IMR-90 (cell line): ENCODE data around the gene DCLK1. TPM values are rescaled to one million over a fixed set of nuclear protein-coding genes. Genes with fewer than 3 reads are reported as not detected.

ENCODE experiments used
- ATAC-seq: fragments of 200-7000 bp; cut with Tn5 transposase; 2 replicates; pipeline ENCODE4 v1.9.1; 2020; ENCODE audit warnings: low read depth, mild to moderate bottlenecking, moderate library complexity
- BruUV-seq: library from RNA; stranded (reverse); fragments of 400-500 nt; replicated peaks from 2 replicates; lab custom pipeline; 2021; lab: Mats Ljungman, UMichigan
- CTCF ChIA-PET: fragments of 300-600 bp; formaldehyde crosslinking; extraction: SDS; loops from one replicate; lab custom pipeline; 2021; ENCODE audit warnings: antibody characterized with exemption; lab: Yijun Ruan, JAX
- POLR2A ChIA-PET: fragments of 300-600 bp; sonication (Branson Sonifier 250); formaldehyde crosslinking; loops from one replicate; lab custom pipeline; 2022; ENCODE audit warnings: antibody characterized with exemption; ENCODE audit not compliant: unreplicated experiment; lab: Charles Lee
- DNase-seq: peaks from one replicate; pipeline ENCODE4 v3.0.0; 2013
- H2AFZ ChIP-seq: replicated peaks from 2 replicates; pipeline ENCODE3; 2013; ENCODE audit warnings: low read length, mild to moderate bottlenecking; ENCODE audit not compliant: poor library complexity
- H2AK5ac ChIP-seq: 2 replicates; pipeline ENCODE4 v1.6.1; 2013; ENCODE audit warnings: low read depth, low read length, inconsistent platforms
- H2AK9ac ChIP-seq: replicated peaks from 2 replicates; pipeline ENCODE3; 2013; ENCODE audit warnings: mild to moderate bottlenecking, low read depth, low read length, moderate library complexity; ENCODE audit not compliant: poor library complexity
- H2BK120ac ChIP-seq: 2 replicates; pipeline ENCODE4 v1.6.1; 2013; ENCODE audit warnings: low read depth, low read length, inconsistent platforms
- H2BK15ac ChIP-seq: 3 replicates; pipeline ENCODE4 v1.6.1; 2013; ENCODE audit warnings: low read depth, low read length, inconsistent platforms
- H2BK20ac ChIP-seq: 2 replicates; pipeline ENCODE4 v1.6.1; 2013; ENCODE audit warnings: low read depth, mild to moderate bottlenecking, inconsistent platforms, low read length, moderate library complexity
- H2BK5ac ChIP-seq: 2 replicates; pipeline ENCODE4 v1.6.1; 2013; ENCODE audit warnings: mild to moderate bottlenecking, low read depth, low read length, inconsistent platforms; ENCODE audit not compliant: poor library complexity, severe bottlenecking
- H3K14ac ChIP-seq: replicated peaks from 2 replicates; pipeline ENCODE4 v1.6.1; 2013; ENCODE audit warnings: low read depth, low read length, inconsistent platforms
- H3K18ac ChIP-seq: 2 replicates; pipeline ENCODE4 v1.6.1; 2013; ENCODE audit warnings: low read depth, low read length, control low read depth
- H3K23ac ChIP-seq: 2 replicates; pipeline ENCODE4 v1.6.1; 2013; ENCODE audit warnings: low read depth, low read length, inconsistent platforms
- H3K27ac ChIP-seq: 2 replicates; pipeline ENCODE4 v1.5.1; 2013; ENCODE audit warnings: mild to moderate bottlenecking, control low read depth, low read length; ENCODE audit not compliant: insufficient read depth
- H3K27me3 ChIP-seq: 2 replicates; pipeline ENCODE4 v1.6.1; 2013; ENCODE audit warnings: low read length; ENCODE audit not compliant: control insufficient read depth, insufficient read depth
- H3K36me3 ChIP-seq: 2 replicates; pipeline ENCODE4 v1.6.1; 2013; ENCODE audit warnings: low read length, mixed read lengths; ENCODE audit not compliant: control insufficient read depth, insufficient read depth
- H3K4ac ChIP-seq: 2 replicates; pipeline ENCODE4 v1.6.1; 2013; ENCODE audit warnings: low read depth, low read length, inconsistent platforms
- H3K4me1 ChIP-seq: 2 replicates; pipeline ENCODE4 v1.6.1; 2013; ENCODE audit warnings: low read length, mixed read lengths; ENCODE audit not compliant: control insufficient read depth, insufficient read depth
- H3K4me2 ChIP-seq: 2 replicates; pipeline ENCODE4 v1.6.1; 2013; ENCODE audit warnings: low read depth, mild to moderate bottlenecking, control low read depth, low read length, moderate library complexity
- H3K4me3 ChIP-seq: 2 replicates; pipeline ENCODE4 v1.5.1; 2013; ENCODE audit warnings: low read depth, mild to moderate bottlenecking, control low read depth, low read length, moderate library complexity; ENCODE audit not compliant: insufficient read depth
- H3K56ac ChIP-seq: 2 replicates; pipeline ENCODE4 v1.6.1; 2013; ENCODE audit warnings: low read length, inconsistent platforms; ENCODE audit not compliant: insufficient read depth; ENCODE audit errors: extremely low read depth
- H3K79me1 ChIP-seq, 2 experiments: 2 replicates each; pipeline ENCODE4 v1.6.1; 2013; ENCODE audit warnings: low read length in 2 of 2, inconsistent platforms in 1 of 2, low read depth in 1 of 2
- H3K9ac ChIP-seq: 2 replicates; pipeline ENCODE4 v1.6.1; 2013; ENCODE audit warnings: low read depth, low read length, control low read depth
- H3K9me1 ChIP-seq: 2 replicates; pipeline ENCODE4 v1.6.1; 2013; ENCODE audit warnings: low read length, inconsistent platforms; ENCODE audit not compliant: insufficient read depth
- H3K9me3 ChIP-seq: 2 replicates; pipeline ENCODE4 v1.6.1; 2013; ENCODE audit warnings: low read length; ENCODE audit not compliant: control insufficient read depth, insufficient read depth
- H4K20me1 ChIP-seq: 2 replicates; pipeline ENCODE4 v1.6.1; 2013; ENCODE audit warnings: low read length, inconsistent platforms; ENCODE audit not compliant: insufficient read depth
- H4K5ac ChIP-seq: 2 replicates; pipeline ENCODE4 v1.6.1; 2013; ENCODE audit warnings: mild to moderate bottlenecking, low read depth, low read length, control low read depth
- H4K8ac ChIP-seq, 2 experiments: 2 replicates each; pipeline ENCODE4 v1.6.1; 2013; ENCODE audit warnings: low read depth in 2 of 2, low read length in 2 of 2, control low read depth in 1 of 2, inconsistent platforms in 1 of 2
- H4K91ac ChIP-seq: 2 replicates; pipeline ENCODE4 v1.6.1; 2013; ENCODE audit warnings: low read depth, low read length, inconsistent platforms; ENCODE audit not compliant: insufficient read depth
- POLR2A ChIP-seq: IDR thresholded peaks from 2 replicates; pipeline ENCODE4 v1.6.1; 2012; ENCODE audit warnings: mild to moderate bottlenecking, low read depth, low read length
- SMC3 ChIP-seq: fragments of 150-350 bp; IDR thresholded peaks from 2 replicates; pipeline ENCODE4 v1.6.1; 2016; ENCODE audit warnings: low read depth, mild to moderate bottlenecking, antibody characterized with exemption, low read length, moderate library complexity
- WGBS, 2 experiments: methylation state at CpG; one replicate each; pipeline versions ENCODE4 v1.1.5 to v1.1.7; 2013; ENCODE audit warnings: missing lambda C conversion rate in 2 of 2; ENCODE audit not compliant: insufficient read length in 1 of 2; ENCODE audit errors: extremely low coverage in 2 of 2; 5-methylcytosine and 5-hydroxymethylcytosine counted together
- dilution Hi-C: fragments of 300-500 bp; cut with HindIII; formaldehyde crosslinking; loops from one replicate; pipeline ENCODE4 v1.14.3; 2018; ENCODE audit warnings: low sequenced_read_pairs; ENCODE audit not compliant: unreplicated experiment
- in situ Hi-C: fragments of 300-500 bp; cut with MboI; formaldehyde crosslinking; loops from 3 replicates; pipeline ENCODE4 v1.14.3; 2019; ENCODE audit warnings: low sequenced_read_pairs, inconsistent platforms, mixed read lengths
- intact Hi-C: fragments of 100-400 bp; cut with micrococcal nuclease; formaldehyde crosslinking; loops from 2 replicates; pipeline ENCODE4 v1.10.0; 2022
- polyA plus RNA-seq, 3 experiments: library from polyadenylated mRNA; depleted of rRNA; stranded (reverse); fragments of >200 nt; gene quantifications; 2 replicates each; pipeline ENCODE4 v1.2.3, GENCODE V29; 2012; ENCODE audit warnings: low replicate concordance in 1 of 3
- total RNA-seq: library from RNA; depleted of rRNA; stranded (reverse); fragments of >200 nt; gene quantifications from 2 replicates; pipeline ENCODE4 v1.2.3, GENCODE V29; 2012

DCLK1 gene
- total and polyA plus RNA-seq, 2 of the 4 experiments (the other 2 are of a cell fraction), result under 0.01 to 0.02 TPM

DNA sequence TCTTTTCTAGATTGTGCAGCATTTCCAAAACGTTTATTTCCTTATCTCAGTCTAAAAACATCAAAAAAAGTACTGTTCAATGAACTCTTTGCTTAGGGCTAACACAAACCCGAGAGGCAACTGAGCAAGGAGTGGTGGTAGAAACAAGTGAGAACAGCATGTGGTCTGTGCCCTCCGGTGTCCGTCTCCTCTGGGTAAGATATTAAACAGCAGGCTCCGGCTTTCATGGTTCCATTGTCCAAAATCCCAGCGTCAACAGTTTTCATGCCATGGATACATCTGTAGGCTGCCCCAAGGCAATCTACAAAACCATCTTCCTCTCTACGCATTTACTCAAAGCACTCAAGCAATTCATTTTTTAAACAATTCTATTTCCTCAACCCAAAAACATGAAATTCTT is 22.8 kb downstream of the DCLK1 start:
- WGBS, 2 experiments, result 93% methylated on average over 3 of the region's 7 CpGs; no CpG with 5 or more reads in 1 of the 2 experiments
- POLR2A ChIA-PET, result no interaction called here
- H3K9me3 ChIP-seq, result no peaks in the 10 kb centered on the region
- ATAC-seq (no peak), DNase-seq (no peak)
- H4K8ac ChIP-seq, result no peak overlapping the region
- H3K14ac ChIP-seq, result no peak overlapping the region
- no peak overlapping the region for H3K9ac ChIP-seq
- no peak overlapping the region for H4K91ac ChIP-seq
- no peak overlapping the region for H3K18ac ChIP-seq
- in situ Hi-C loops (no loop called here), dilution Hi-C loops (no loop called here), intact Hi-C loops (no loop called here)
- TF ChIP-seq POLR2A (no peak), SMC3 (no peak)
- no peaks in the 10 kb centered on the region for H3K36me3 ChIP-seq
- H2AFZ ChIP-seq, result no peak overlapping the region
- H3K79me1 ChIP-seq, result no peaks in the 10 kb centered on the region
- no peaks in the 10 kb centered on the region for H3K27me3 ChIP-seq
- no peak overlapping the region for H4K5ac ChIP-seq
- no peak overlapping the region for H2BK15ac ChIP-seq
- H2BK20ac ChIP-seq, result no peak overlapping the region
- no peaks in the 10 kb centered on the region for H3K9me1 ChIP-seq
- no peak overlapping the region for H3K4me3 ChIP-seq
- no peak overlapping the region for H2AK9ac ChIP-seq
- no peaks in the 10 kb centered on the region for H4K20me1 ChIP-seq
- no peak overlapping the region for H2AK5ac ChIP-seq
- H3K4me2 ChIP-seq, result no peak overlapping the region
- no TSS peak for BruUV-seq
- H3K4me1 ChIP-seq, result no peaks in the 10 kb centered on the region
- no peak overlapping the region for H3K4ac ChIP-seq
- H3K56ac ChIP-seq, result no peak overlapping the region
- H3K23ac ChIP-seq, result no peak overlapping the region
- no peak overlapping the region for H3K27ac ChIP-seq
- no peak overlapping the region for H2BK120ac ChIP-seq
- CTCF ChIA-PET, result no interaction called here
- no peak overlapping the region for H2BK5ac ChIP-seq
